GM23248 (cell line): ENCODE data around the gene TMEM156.

Source experiments
- EZH2 ChIP-seq: fragments of 200-600 bp; sonication (generic); IDR thresholded peaks from 2 replicates; pipeline ENCODE4 v1.6.1; 2018; ENCODE audit warnings: antibody characterized with exemption, mild to moderate bottlenecking; ENCODE audit not compliant: insufficient read depth, poor library complexity, severe bottlenecking
- EZH2phosphoT487 ChIP-seq: fragments of 200-600 bp; sonication (generic); IDR thresholded peaks from 2 replicates; pipeline ENCODE4 v1.6.1; 2018; ENCODE audit warnings: antibody characterized with exemption, moderate library complexity, mild to moderate bottlenecking, low read depth; ENCODE audit not compliant: insufficient read depth

DNA sequence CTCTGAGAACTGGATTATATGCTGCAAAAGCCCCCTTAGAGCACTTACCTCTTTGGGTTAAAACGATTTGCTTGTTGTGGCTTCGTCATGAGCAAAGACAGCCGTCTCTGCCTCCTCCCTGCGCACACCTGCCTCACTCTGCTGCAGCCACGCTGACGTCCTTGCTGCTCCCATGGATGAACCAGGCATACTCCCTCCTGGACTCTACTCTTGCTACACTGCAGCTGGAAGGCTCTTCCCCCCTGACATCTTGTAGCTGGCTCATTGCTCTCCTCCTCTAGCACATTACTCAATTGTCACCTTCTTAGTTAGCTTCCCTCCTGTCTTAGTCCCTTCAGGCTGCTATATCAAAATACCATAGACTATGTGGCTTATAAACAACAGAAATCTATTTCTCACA is 105.3 kb downstream of the TMEM156 start:
- TF ChIP-seq EZH2 (no peak), EZH2phosphoT487 (no peak)
